Measurements from ENCODE around the gene ATP2B3. TPM values are rescaled to one million over a fixed set of nuclear protein-coding genes. Genes with fewer than 3 reads are reported as not detected.

Gene ATP2B3
- total and polyA plus RNA-seq, 9 of the 15 experiments (the other 6 are each of a cell fraction or from before 2014, with no cell fraction given): 0.04 TPM; not detected in 8

GRCh38 chrX:153571534-153571908 is 54.1 kb downstream of the ATP2B3 start:
- FAIRE-seq: no peak
- peaks cover 19% of the 10 kb centered on the region for H4K20me1 ChIP-seq (replicated peaks; ENCODE audit: control insufficient read depth, insufficient read depth, low read length)
- no peaks in the 10 kb centered on the region for H3K36me3 ChIP-seq (ENCODE audit: control insufficient read depth, insufficient read depth, low read length)
- H3K4me1 ChIP-seq (replicated peaks in 1 of 2; ENCODE audit: control insufficient read depth in 2 of 2, insufficient read depth in 2 of 2, low read length in 2 of 2): peaks cover 0 to 5% of the 10 kb centered on the region in 2 experiments; a peak in 1 of 5 replicates
- in situ Hi-C loops (cut with MboI): no loop called here
- DNase-seq (ENCODE audit: extremely low read depth in 1 of 4, low spot score in 3 of 4): no peak
- no TSS peak for BruUV-seq (replicated peaks)
- H3K4me2 ChIP-seq (ENCODE audit: insufficient read depth, low read length): no peak overlapping the region
- no peaks in the 10 kb centered on the region for H3K9me1 ChIP-seq (ENCODE audit: control insufficient read depth, insufficient read depth, low read length)
- H2AFZ ChIP-seq (ENCODE audit: low read depth, low read length): no peak overlapping the region
- CTCF ChIA-PET (ENCODE audit: low intra/inter-chr PET ratio): no interaction called here
- ATAC-seq: no peak
- H3K27ac ChIP-seq (ENCODE audit: extremely low read depth, low read depth, low read length): no peak overlapping the region
- H3K4me3 ChIP-seq: no peak overlapping the region
- H3K27me3 ChIP-seq (ENCODE audit: control insufficient read depth in 2 of 2, insufficient read depth in 2 of 2, low read length in 2 of 2): peaks cover 16 to 89% of the 10 kb centered on the region in 2 experiments; a peak in 4 of 5 replicates
- WGBS (ENCODE audit: insufficient coverage, low coverage, missing lambda C conversion rate): 11% methylated on average over 3 of the region's 6 CpGs
- no peaks in the 10 kb centered on the region for H3K9me3 ChIP-seq (replicated peaks; ENCODE audit: control insufficient read depth, insufficient read depth, low read depth, low read length)
- no peak for TF ChIP-seq SNIP1 (IDR thresholded peaks at IDR 0.05; ENCODE audit: low read depth)
- no peak for TF ChIP-seq ZFP36 (IDR thresholded peaks at IDR 0.05; ENCODE audit: low read depth, low read length, partially characterized antibody)
- no peak for TF ChIP-seq PHB2 (IDR thresholded peaks at IDR 0.05; ENCODE audit: low read depth)
- no peak for TF ChIP-seq ZSCAN29 (IDR thresholded peaks at IDR 0.05)
- TF ChIP-seq KDM4B (IDR thresholded peaks at IDR 0.05; ENCODE audit: borderline replicate concordance in 2 of 2, low read depth in 1 of 2): no peak
- TF ChIP-seq CBX5 (IDR thresholded peaks at IDR 0.05; ENCODE audit: borderline replicate concordance, low read depth): no peak
- TF ChIP-seq, protein P1, sequence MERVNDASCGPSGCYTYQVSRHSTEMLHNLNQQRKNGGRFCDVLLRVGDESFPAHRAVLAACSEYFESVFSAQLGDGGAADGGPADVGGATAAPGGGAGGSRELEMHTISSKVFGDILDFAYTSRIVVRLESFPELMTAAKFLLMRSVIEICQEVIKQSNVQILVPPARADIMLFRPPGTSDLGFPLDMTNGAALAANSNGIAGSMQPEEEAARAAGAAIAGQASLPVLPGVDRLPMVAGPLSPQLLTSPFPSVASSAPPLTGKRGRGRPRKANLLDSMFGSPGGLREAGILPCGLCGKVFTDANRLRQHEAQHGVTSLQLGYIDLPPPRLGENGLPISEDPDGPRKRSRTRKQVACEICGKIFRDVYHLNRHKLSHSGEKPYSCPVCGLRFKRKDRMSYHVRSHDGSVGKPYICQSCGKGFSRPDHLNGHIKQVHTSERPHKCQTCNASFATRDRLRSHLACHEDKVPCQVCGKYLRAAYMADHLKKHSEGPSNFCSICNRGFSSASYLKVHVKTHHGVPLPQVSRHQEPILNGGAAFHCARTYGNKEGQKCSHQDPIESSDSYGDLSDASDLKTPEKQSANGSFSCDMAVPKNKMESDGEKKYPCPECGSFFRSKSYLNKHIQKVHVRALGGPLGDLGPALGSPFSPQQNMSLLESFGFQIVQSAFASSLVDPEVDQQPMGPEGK (CRISPR knock-in tag; IDR thresholded peaks at IDR 0.05; ENCODE audit: borderline replicate concordance): no peak
- no peak for TF ChIP-seq ZNF79 (CRISPR knock-in tag; IDR thresholded peaks at IDR 0.05; ENCODE audit: low read depth)
- TF ChIP-seq RBM34 (IDR thresholded peaks at IDR 0.05; ENCODE audit: borderline replicate concordance, insufficient read depth, low read length): no peak
- no peak for TF ChIP-seq ZNF184 (CRISPR knock-in tag; IDR thresholded peaks at IDR 0.05)
- no peak for TF ChIP-seq HDAC6 (IDR thresholded peaks at IDR 0.05; ENCODE audit: low read depth, low read length)
- no peak for TF ChIP-seq MLX (CRISPR knock-in tag; conservative IDR thresholded peaks at IDR 0.05)
- TF ChIP-seq NONO (IDR thresholded peaks at IDR 0.05; ENCODE audit: low read depth in 2 of 2, low read length in 1 of 2): no peak
- TF ChIP-seq STAT5B (CRISPR knock-in tag; IDR thresholded peaks at IDR 0.05): no peak
- no peaks in the 10 kb centered on the region for H3K79me2 ChIP-seq (ENCODE audit: control insufficient read depth, insufficient read depth, low read length)
- POLR2A ChIA-PET: no interaction called here
- peak overlapping the region in 1 of 2 experiments; percentile 9; a peak in 1 of 4 replicates for H3K9ac ChIP-seq (ENCODE audit: insufficient read depth in 1 of 2, low read depth in 2 of 2, low read length in 2 of 2)
- intact Hi-C loops (cut with micrococcal nuclease): no loop called here

Measured in K562 (cell line).